GM19025 (cell line): ENCODE measurements around the gene CCDC83.
A peak's percentile ranks its signal among the peaks of the same experiment; 100 is the strongest.
"Not testable (repeated sequence)": the region's sequence is repeated elsewhere in the genome, so short reads cannot be mapped to it uniquely, and the experiment has no call there.

ENCODE experiments used
- ATAC-seq: cut with Tn5 transposase; IDR thresholded peaks from one replicate; pipeline ENCODE4 v1.9.1; 2021; ENCODE audit warnings: mild to moderate bottlenecking, low read depth, moderate library complexity; ENCODE audit not compliant: unreplicated experiment

CCDC83 gene

DNA sequence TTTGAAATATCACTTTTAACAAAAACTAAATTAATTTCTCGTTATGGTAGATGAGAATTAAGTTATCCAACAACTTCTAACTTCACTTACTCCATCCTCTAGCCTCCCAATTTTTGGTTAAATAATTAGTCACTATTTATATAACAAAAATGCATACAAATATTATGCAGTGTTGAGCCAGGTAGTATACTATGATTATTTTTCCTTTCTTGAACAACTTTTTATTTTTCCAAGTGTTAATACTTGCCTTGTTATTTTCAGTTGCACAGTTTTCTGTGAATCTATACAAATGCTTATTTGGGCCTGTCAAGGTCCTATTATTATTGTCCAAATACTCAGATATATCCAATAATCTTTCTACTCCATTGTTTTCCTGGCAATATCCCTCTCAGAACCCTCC, 19.9 kb upstream of the CCDC83 start:
- no peak for ATAC-seq

DNA sequence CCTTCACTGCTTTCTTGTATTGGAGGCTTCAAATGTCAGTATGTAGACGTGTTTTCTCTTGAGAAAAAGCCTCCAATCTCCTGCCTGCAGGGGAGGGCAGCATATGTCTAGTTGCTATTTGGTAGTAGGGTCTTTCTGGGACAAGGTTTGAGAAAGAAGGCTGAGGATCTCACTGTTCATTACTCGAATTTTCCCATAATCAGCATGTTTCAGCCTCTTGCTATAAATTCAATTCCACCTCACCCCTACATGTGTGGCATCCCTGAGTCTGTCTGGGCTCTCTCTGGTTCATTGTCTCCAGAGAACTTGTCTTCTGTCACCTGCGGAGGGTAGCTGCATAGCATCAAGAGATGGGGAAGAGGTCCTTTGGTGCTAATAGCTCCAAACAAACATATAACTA, 19.5 kb upstream of the CCDC83 start:
- ATAC-seq: no peak

DNA sequence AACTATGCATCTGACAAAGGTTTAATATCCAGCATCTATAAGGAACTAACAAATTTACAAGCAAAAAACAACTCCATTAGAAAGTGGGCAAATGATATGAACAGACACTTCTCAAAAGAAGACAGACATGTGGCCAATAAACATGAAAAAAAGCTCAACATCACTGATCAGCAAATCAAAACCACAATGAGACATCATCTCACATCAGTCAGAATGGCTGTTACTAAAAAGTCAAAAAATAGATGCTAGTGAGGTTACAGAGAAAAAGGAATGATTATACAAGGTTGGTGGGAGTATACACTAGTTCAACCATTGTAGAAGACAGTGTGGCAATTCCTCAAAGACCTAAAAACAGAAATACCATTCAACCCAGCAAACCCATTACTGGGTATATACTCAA, 14.3 kb upstream of the CCDC83 start:
- ATAC-seq: not testable (repeated sequence)

DNA sequence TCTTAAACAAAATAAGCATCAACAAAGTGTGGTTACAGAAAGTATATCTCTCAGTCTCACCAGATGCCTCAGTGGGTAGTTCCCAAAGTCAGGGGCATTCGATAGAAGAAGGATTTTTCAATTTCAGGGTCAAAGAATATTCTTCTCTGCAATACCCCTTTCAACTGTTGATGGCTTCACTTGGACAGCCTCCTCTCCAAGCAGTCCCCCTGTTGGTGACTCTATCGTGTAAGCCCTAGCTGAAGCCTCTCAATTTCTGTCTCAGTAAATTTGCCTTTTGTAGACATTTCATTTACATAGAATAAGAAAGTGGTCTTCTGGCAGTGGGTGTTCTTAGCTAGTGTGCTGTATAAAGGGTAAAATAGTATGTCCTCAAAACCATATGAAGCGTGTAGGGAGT, 11.3 kb upstream of the CCDC83 start:
- ATAC-seq: no peak

DNA sequence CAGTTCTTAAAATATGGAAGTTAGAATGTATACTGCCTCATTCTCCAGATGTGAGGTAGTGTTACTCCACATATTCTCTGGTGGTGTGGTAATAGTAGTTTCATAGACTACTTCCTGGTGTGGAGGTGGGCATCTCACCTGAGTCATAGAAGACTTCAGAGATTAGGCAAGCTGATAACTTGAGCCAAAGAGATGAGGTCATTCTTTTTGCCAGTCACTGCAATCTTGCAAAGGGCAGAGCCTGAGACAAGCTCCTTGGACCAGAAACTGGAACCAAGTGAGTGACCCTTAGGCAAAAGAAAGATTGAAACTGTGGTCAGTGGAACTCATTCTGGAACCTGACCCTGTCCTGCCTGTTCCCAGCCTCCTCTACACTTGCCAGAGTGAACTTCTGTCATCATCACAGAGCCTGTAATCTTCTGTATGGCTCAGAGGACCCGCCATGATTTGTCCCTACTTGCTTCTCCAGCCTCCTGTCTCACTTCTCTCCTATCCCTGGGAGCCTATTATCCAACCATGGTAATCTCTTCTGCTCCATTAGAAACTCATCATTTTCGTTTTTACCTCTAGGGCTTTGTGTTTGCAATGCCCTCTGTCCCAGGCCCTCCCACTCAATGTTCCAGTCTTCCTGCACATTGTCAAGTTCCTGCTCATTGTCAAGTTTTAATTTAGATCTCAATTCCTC, 10.6 kb upstream of the CCDC83 start:
- ATAC-seq: no peak

DNA sequence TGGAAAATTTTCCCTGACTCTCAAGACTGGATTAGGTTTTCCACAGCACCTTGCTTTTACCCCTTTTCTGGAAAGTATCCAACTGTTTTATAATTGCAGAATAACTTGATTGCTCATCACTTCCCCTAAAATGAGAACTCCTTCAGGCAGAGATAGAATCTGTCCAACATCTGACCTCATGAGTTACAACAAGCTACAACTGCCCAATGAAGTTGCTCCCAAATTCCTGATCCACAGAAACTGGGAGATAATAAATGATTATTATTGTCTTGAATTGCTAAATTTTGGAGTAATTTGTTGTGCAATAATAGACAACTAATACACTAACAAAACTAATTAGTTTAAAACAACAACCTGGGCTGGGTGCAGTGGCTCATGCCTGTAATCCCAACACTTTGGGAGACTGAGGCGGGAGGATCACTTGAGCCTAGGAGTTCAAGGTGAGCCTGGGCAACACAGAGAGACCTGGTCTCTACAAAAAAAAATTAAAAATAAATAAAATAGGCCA, 10.0 kb upstream of the CCDC83 start:
- ATAC-seq: no peak

DNA sequence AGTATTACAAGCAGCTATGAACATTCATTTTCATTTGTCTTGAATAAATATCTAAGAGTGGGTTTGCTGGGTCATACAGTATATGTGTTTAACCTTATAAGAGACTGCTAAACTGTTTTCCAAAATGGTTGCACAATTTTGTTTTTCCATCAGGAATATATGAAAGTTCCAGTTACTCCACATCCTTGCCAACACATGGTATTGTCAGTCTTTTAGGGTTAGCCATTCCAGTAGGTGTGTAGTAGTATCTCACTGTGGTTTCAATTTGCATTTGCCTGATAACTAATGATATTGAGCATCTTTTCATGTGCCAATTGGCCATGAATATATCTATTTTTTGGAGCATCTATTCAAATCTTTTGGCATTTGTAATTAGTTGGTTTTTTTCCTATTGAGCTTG, 7.7 kb upstream of the CCDC83 start:
- no peak for ATAC-seq

DNA sequence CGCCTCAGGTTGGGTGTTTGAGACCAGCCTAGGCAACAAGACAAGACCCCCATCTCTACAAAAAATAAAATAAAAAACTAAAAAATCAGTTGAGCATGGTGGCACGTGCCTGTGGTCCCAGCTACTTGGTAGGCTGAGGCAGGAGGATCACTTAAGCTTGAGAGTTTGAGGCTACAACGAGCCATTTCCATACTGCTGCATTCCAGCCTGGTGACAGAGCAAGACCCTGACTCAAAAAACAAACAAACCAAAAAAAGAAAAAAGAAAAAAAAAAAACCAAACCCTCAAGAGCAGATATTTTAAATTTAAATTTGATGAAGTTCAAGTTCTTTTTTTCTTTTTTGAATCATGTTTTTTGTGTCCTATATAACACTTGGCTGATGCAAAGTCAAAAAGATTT, 7.2 kb upstream of the CCDC83 start:
- ATAC-seq: no peak

DNA sequence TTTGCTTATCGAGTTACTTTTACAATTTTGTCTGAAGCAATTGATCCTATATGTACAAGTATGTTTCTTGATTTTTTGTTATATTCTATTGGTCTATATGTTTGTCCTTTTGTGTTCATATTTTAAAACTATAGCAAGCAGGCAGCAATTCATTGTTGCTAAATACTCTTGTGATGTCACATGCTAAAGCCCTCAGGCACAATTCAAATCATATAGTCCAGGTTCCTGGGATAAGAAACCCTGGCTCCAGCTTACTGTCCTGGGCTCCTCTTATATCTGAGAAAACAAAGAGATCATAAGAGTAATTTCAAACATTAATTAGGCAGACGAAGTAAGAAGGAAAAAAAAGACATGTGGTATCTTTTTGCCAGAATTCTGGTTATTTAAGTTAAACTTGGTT, 6.6 kb upstream of the CCDC83 start:
- no peak for ATAC-seq

DNA sequence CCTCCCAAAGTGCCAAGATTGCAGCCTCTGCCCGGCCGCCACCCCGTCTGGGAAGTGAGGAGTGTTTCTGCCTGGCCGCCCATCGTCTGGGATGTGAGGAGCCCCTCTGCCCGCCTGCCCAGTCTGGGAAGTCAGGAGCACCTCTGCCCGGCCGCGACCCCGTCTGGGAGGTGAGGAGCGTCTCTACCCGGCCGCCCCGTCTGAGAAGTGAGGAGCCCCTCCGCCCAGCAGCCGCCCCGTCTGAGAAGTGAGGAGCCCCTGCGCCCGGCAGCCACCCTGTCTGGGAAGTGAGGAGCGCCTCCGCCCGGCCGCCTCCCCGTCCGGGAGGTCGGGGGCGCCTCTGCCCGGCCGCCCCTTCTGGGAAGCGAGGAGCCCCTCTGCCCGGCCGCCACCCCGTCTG, 2.4 kb upstream of the CCDC83 start:
- not testable (repeated sequence) for ATAC-seq

DNA sequence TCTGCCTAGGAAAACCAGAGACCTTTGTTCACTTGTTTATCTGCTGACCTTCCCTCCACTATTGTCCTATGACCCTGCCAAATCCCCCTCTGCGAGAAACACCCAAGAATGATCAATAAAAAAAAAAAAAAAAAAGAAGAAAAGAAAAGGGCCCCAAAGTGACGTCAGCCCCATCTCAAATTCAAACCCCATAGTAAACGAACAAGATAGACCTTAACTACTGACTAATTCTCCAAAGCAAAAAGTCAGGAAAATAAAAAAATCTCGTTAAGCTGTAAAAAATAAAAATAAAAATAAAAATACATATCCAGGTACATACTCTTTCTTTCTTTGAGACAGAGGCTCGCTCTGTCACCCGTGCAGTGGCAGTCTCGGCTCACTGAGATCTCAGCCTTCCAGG, 1.6 kb upstream of the CCDC83 start:
- ATAC-seq: not testable (repeated sequence)

DNA sequence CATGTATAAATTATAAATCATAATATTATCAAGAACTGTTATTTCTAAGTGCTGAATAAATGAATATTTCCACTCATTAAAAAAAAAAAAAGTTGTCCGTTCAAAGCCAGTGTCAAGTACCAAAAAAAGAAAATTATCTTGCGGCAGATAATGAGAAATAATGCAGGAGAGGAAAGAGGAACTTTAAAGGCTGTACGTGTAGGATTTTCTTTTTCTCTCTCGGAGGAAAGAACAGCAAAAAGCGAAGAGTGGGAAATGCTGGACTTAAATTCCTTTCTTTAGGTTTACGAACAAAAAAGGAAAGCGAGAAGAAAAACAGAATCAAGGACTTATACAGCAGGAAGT, 999 bp upstream of the CCDC83 start:
- no peak for ATAC-seq

DNA sequence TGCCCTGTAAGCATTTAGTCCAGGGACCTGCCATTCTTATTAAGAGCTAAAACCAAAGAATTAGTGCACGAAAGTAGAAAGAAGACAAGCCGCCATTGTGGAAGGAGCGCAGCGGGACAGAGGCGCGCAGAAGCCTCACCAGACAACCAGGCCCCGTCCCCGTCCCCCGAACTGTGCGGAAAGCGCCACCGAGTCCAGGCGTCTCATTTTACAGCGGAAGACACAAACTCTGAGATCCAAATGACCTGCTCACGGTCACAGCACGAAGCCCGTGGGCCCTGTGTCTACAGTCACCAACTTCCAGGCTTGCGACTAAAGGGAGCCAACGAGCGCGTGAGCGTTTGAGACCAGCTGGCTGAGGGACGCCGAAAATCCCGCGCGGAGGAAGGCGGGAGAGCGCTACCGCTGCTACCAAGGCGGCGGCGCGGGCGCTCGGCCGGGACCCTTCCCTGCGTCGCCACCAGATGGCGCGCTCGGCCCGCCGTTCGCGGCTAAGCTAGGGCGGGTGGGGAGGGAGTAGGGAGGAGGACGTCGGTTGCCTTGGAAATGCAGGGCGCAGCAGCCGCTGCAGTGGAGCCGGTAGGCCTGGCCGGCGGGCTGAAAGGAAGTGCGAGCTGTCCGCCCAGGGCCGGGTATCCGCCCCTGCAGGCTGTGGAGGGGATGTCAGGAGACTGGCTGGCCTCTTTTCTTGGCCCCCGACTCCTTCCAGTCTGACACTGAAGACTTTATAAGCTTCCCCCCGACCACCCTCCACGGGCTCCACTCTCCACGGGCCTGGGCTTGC, 434 bp upstream of the CCDC83 start:
- ATAC-seq: peak; percentile 98

DNA sequence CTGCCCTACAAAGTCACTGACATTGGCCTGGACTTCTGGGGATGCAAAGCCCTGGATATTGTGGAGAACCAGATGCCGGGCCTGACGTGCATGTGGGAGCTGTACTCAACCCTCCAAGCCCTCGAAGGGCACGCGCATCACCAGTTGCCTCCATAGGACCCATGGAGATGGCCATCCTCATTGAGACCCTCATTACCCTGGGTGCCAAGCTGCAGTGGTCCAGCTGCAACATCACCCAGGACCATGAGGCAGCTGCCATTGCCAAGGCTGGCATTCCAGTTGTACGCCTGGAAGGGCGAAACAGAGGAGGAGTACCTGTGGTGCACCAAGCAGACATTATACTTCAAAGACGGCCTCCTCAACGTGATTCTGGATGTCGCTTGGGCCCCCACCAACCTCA, 1.9 kb downstream of the CCDC83 start:
- ATAC-seq: no peak

DNA sequence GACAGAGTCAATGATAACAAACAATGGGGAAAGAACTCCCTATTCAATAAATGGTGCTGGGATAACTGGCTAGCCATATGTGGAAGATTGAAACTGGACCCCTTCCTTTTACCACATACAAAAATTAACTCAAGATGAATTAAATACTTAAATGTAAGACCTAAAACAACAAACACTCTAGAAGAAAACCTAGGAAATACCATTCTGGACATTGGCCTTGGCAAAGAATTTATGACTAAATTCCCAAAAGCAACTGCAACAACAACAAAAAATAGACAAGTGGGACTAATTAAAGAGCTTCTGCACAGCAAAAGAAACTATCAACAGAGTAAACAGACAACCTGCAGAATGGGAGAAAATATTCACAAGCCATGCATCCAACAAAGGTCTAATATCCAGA, 4.4 kb downstream of the CCDC83 start:
- ATAC-seq: not testable (repeated sequence)

DNA sequence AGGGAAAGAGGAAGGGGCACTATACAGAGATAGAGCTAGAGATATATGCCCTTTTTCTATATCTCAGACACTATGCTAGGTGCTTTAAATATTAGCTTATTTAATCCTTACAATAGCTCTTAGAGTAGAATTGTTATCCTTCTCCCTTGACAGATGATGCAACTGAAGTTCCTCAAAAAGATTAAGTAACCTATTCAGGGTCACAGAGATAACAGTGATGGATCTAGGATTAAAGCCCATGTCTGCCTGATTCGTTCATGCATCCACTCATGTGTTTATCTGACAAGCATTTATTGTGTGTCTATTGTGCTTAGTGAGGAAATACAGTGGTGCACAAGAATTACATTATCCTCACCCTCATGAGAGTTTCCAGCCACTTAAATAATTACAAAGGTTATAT, 8.7 kb downstream of the CCDC83 start:
- no peak for ATAC-seq

DNA sequence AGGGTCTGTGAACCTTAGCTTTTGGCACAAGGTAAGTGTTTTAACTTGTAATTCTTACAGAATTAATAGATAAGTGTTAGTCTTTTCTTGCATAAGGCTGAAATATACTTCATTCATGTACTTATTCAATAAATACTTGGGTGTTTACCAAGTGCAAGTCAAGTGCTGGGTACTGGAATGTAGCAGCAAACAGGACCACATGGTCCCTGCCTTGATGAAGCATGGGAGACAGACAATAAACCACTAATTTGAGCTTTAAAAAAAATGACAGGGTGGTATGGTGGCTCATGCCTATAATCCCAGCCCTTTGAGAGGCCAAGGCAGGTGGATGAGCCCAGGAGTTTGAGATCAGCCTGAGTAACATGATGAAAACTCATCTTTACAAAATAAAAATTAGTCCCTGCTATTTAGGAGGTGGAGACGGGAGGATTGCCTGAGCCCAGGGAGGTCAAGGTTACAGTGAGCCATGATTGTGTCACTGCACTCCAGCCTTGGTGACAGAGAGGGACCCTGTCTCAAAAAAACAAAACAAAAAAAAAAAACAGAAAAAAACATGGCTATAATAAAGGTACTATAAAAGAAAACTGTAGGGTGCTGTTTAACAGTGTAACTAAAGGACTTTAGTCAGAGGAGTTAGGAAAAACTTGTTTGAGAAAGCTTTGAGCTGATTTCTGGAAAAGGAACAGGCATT, 11.1 kb downstream of the CCDC83 start:
- no peak for ATAC-seq

DNA sequence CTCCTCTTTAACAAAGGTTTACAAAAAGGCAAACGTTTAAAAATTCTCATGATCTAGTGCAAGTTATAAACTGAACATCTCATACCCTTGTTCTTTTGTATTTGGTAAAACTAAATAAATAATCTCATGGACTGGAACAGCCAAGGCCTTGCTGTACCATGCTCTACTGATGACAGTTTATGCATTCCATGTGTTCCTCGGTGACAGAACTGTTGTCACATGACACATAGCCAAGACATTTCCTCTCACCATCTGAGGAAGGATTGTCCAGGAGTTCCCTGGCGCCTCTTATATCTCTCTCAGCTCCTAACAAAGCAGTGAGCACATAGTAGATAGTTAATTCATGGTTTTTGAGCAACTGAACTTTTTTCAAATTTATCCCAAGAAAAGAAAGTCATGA, 12.6 kb downstream of the CCDC83 start:
- ATAC-seq: no peak

DNA sequence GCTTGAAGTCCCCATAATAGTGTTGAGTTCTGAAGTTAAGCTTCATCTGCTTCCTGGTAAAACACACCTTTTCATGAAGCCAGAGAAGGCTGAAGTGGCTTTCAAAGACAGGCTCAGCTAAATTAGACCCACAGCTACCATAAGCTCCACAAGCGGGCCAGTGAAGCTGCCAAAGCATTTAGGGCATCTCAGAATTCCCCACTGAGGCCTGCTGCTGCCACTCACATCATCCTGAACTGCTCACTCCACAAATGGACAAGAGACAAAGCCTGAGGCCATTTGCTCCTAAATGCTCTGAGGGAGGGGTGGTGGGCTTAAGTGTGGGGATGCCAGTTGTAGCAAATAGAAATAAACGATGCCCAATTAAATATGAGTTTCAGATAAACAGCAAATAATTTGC, 14.6 kb downstream of the CCDC83 start:
- ATAC-seq: no peak

DNA sequence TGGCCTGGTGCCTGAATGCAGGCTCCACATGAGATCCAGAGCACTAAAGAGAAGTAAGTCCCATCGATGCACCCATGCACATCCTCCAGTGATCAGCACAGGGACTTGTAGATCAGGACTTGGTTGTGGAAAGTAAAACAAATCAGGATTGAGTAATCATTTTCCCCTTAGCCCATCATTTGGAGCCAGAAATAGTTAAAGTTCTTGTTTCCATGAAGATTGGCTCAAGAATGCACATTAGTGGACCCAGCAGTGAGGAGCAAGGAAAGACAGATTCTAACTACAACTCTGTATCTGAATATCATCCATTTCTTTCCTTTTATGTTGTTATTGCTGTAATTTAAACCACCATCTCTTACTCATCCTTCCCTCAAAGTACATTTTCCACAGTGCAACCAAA, 19.1 kb downstream of the CCDC83 start:
- no peak for ATAC-seq

DNA sequence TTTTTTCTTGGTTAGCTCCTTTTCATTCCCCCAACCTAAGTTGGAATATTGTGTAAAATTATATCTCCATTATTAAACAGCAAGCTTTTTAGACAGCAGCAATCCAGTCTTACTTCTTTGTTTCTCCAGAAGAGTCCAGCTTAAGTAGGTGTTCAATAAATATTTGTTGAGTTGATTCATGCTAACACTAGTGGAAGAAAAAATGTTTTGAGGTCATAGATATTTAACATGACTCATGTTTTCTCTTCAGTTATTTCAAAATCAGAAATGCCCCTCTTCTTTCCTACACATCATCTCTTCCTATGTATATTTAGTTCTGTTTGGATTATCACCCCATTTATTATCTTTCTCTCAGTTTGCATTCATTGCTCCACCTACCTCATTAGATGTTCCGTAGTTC, 20.3 kb downstream of the CCDC83 start:
- no peak for ATAC-seq

DNA sequence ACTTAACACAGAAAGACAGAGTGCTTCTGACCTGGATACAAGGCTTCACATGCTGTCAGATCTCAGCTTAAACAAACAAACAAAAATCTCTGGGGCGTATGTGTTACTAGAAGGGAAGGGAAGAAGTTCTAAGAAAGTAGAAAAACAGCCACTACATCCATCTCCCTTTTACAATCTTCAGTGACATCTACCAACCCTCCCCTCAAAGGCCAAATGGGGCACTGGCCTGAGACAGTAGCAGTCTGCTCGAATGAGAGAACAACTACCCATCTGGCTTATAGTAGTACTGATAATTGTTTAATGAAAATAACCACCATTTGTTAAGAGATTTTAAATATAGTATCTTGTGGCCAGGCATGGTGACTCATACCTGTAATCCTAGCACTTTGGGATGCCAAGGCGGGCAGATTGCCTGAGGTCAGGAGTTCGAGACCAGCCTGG, 29.4 kb downstream of the CCDC83 start:
- ATAC-seq: no peak
